GM18498 (cell line): ENCODE results near the gene OR8I2.
"Not testable (repeated sequence)": the region's sequence is repeated elsewhere in the genome, so short reads cannot be mapped to it uniquely, and the experiment has no call there.

ENCODE experiments used
- ATAC-seq: cut with Tn5 transposase; IDR thresholded peaks from one replicate; pipeline ENCODE4 v1.9.1; 2021; ENCODE audit warnings: mild to moderate bottlenecking, moderate library complexity; ENCODE audit not compliant: unreplicated experiment

OR8I2 gene

GRCh38 chr11:56093008-56093407, at the start of gene OR8I2:
Gene OR8I2, plus strand, starts transcription at chr11:56093308. Its CDS starts 0 bp downstream, at chr11:56093308.
- ATAC-seq: no peak

- no peak for ATAC-seq
Measured at GRCh38 chr11:56045538-56045937, 47.6 kb upstream of the OR8I2 start.

- ATAC-seq: no peak
Measured at GRCh38 chr11:56048480-56048879, 44.6 kb upstream of the OR8I2 start.

GRCh38 chr11:56049487-56049886, 43.6 kb upstream of the OR8I2 start:
- ATAC-seq: no peak

GRCh38 chr11:56056366-56056765, 36.7 kb upstream of the OR8I2 start:
- ATAC-seq: not testable (repeated sequence)

- ATAC-seq: not testable (repeated sequence)
Measured at GRCh38 chr11:56057661-56058237, 35.4 kb upstream of the OR8I2 start.

- not testable (repeated sequence) for ATAC-seq
Measured at GRCh38 chr11:56058260-56058780, 34.8 kb upstream of the OR8I2 start.

- ATAC-seq: no peak
Measured at GRCh38 chr11:56066980-56067379, 26.1 kb upstream of the OR8I2 start.

GRCh38 chr11:56089697-56090096, 3.4 kb upstream of the OR8I2 start:
- ATAC-seq: no peak

- no peak for ATAC-seq
Measured at GRCh38 chr11:56103210-56103737, 10.2 kb downstream of the OR8I2 start, which contains the start of gene OR8H2. Gene OR8H2, plus strand, starts transcription at chr11:56103687. Its CDS starts 1,356 bp downstream, at chr11:56105043.

GRCh38 chr11:56122073-56122472, 29.0 kb downstream of the OR8I2 start, which contains the start of gene OR8H3:
Gene OR8H3, plus strand, starts transcription at chr11:56122373. Its CDS starts 0 bp downstream, at chr11:56122373.
- ATAC-seq: no peak

- ATAC-seq: no peak
Measured at GRCh38 chr11:56140151-56140661, 47.1 kb downstream of the OR8I2 start, which contains the start of gene OR8J3. Gene OR8J3, minus strand, starts transcription at chr11:56140201. Its CDS starts 2,483 bp downstream, at chr11:56137718.

- ATAC-seq: not testable (repeated sequence)
Measured at GRCh38 chr11:56143681-56144080, 50.6 kb downstream of the OR8I2 start.
